Measurements from ENCODE around the gene PROC.

The PROC gene

GRCh38 chr2:127464470-127465257 is 46.4 kb downstream of the PROC start:
- DNase-seq: no peak

GRCh38 chr2:127465258-127465657 is 47.0 kb downstream of the PROC start:
- DNase-seq: no peak

- DNase-seq: no peak
Measured at GRCh38 chr2:127469051-127469450, 50.8 kb downstream of the PROC start.

- no peak for DNase-seq
Measured at GRCh38 chr2:127469974-127470373, 51.7 kb downstream of the PROC start.

GRCh38 chr2:127471286-127471988 is 53.2 kb downstream of the PROC start:
- DNase-seq: no peak

GRCh38 chr2:127472268-127472667 is 54.0 kb downstream of the PROC start:
- DNase-seq: no peak

GRCh38 chr2:127475788-127476187 is 57.6 kb downstream of the PROC start:
- no peak for DNase-seq

Data from CD4-positive, alpha-beta T cell treated with Interferon alpha-2 for 1 hour (primary cell).